GM19463 (cell line): ENCODE results near the gene NARS2.
A peak's percentile ranks its signal among the peaks of the same experiment; 100 is the strongest.
"Not testable (repeated sequence)": the region's sequence is repeated elsewhere in the genome, so short reads cannot be mapped to it uniquely, and the experiment has no call there.

Experiments
- ATAC-seq: cut with Tn5 transposase; IDR thresholded peaks from one replicate; pipeline ENCODE4 v1.9.1; 2021; ENCODE audit warnings: mild to moderate bottlenecking, moderate library complexity; ENCODE audit not compliant: unreplicated experiment

NARS2 gene

GRCh38 chr11:78576549-78577097 lies 2.0 kb upstream of the NARS2 start:
- no peak for ATAC-seq

- ATAC-seq = no peak
Measured at GRCh38 chr11:78575478-78575877, 814 bp upstream of the NARS2 start.

GRCh38 chr11:78573681-78574080 lies 983 bp downstream of the NARS2 start:
- no peak for ATAC-seq

GRCh38 chr11:78573271-78573670 lies 1.4 kb downstream of the NARS2 start:
- ATAC-seq = no peak

GRCh38 chr11:78572394-78572793 lies 2.3 kb downstream of the NARS2 start:
- no peak for ATAC-seq

- no peak for ATAC-seq
Measured at GRCh38 chr11:78570031-78570430, 4.6 kb downstream of the NARS2 start.

- no peak for ATAC-seq
Measured at GRCh38 chr11:78567209-78567608, 7.5 kb downstream of the NARS2 start.

GRCh38 chr11:78564490-78565467 lies 9.9 kb downstream of the NARS2 start:
- ATAC-seq = peak; percentile 41

GRCh38 chr11:78564037-78564436 lies 10.6 kb downstream of the NARS2 start:
- ATAC-seq = not testable (repeated sequence)

GRCh38 chr11:78563090-78563489 lies 11.6 kb downstream of the NARS2 start:
- ATAC-seq = not testable (repeated sequence)

- no peak for ATAC-seq
Measured at GRCh38 chr11:78562398-78562797, 12.3 kb downstream of the NARS2 start.

- ATAC-seq = no peak
Measured at GRCh38 chr11:78560826-78561484, 13.7 kb downstream of the NARS2 start.

- peak; percentile 71 for ATAC-seq
Measured at GRCh38 chr11:78560153-78560552, 14.5 kb downstream of the NARS2 start.

GRCh38 chr11:78557236-78557635 lies 17.4 kb downstream of the NARS2 start:
- ATAC-seq = no peak

- ATAC-seq = no peak
Measured at GRCh38 chr11:78555592-78555991, 19.1 kb downstream of the NARS2 start.

- ATAC-seq = no peak
Measured at GRCh38 chr11:78552881-78553280, 21.8 kb downstream of the NARS2 start.

- not testable (repeated sequence) for ATAC-seq
Measured at GRCh38 chr11:78552139-78552538, 22.5 kb downstream of the NARS2 start.

- no peak for ATAC-seq
Measured at GRCh38 chr11:78551066-78551465, 23.6 kb downstream of the NARS2 start.

GRCh38 chr11:78549624-78550409 lies 24.8 kb downstream of the NARS2 start:
- ATAC-seq = no peak

GRCh38 chr11:78548911-78549590 lies 25.6 kb downstream of the NARS2 start:
- ATAC-seq = no peak
